ENCODE measurements around the gene CCL13. TPM values are rescaled to one million over a fixed set of nuclear protein-coding genes. Genes with fewer than 3 reads are reported as not detected.

The CCL13 gene
- total RNA-seq, 4 donors from 2014 or later: 3.0 to 4.1 TPM; not detected in 2

GRCh38 chr17:34352191-34352590, 4.1 kb upstream of the CCL13 start:
- no peak overlapping the region for H3K27ac ChIP-seq
- intact Hi-C loops (cut with DNase I; ENCODE audit: low total_unique reads): no loop called here
- no peak for DNase-seq
- H3K4me1 ChIP-seq: no peaks in the 10 kb centered on the region
- no peaks in the 10 kb centered on the region for H3K9me3 ChIP-seq
- H3K27me3 ChIP-seq: no peaks in the 10 kb centered on the region
- H3K4me3 ChIP-seq: no peak overlapping the region
- TF ChIP-seq POLR2A (IDR thresholded peaks at IDR 0.05) (no peak), CTCF (IDR thresholded peaks at IDR 0.05) (no peak)
- H3K36me3 ChIP-seq: no peaks in the 10 kb centered on the region

- no peaks in the 10 kb centered on the region for H3K36me3 ChIP-seq
- H3K27me3 ChIP-seq: no peaks in the 10 kb centered on the region
- H3K9me3 ChIP-seq: no peaks in the 10 kb centered on the region
- H3K27ac ChIP-seq: no peak overlapping the region
- DNase-seq: no peak
- TF ChIP-seq CTCF (IDR thresholded peaks at IDR 0.05) (no peak), POLR2A (IDR thresholded peaks at IDR 0.05) (no peak)
- intact Hi-C loops (cut with DNase I; ENCODE audit: low total_unique reads): no loop called here
- no peak overlapping the region for H3K4me3 ChIP-seq
- H3K4me1 ChIP-seq: no peaks in the 10 kb centered on the region
Observed at GRCh38 chr17:34354637-34355036, 1.6 kb upstream of the CCL13 start.

DNA sequence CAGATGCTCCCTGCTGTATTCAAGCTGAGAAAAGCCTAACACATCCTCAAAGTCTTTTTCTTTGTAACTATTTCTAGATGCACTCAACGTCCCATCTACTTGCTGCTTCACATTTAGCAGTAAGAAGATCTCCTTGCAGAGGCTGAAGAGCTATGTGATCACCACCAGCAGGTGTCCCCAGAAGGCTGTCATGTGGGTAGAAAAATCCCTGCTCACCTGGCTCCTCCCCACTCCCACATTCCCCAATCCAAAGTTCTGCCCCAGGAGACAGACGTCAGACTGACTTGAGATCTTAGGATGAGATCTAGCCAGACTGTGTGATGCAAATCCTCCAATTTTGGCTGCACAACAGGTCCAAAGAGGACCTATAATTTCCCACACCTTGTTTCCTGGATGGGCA, 1.1 kb downstream of the CCL13 start:
- DNase-seq: no peak
- intact Hi-C loops (cut with DNase I; ENCODE audit: low total_unique reads): no loop called here
- no peak overlapping the region for H3K4me3 ChIP-seq

DNA sequence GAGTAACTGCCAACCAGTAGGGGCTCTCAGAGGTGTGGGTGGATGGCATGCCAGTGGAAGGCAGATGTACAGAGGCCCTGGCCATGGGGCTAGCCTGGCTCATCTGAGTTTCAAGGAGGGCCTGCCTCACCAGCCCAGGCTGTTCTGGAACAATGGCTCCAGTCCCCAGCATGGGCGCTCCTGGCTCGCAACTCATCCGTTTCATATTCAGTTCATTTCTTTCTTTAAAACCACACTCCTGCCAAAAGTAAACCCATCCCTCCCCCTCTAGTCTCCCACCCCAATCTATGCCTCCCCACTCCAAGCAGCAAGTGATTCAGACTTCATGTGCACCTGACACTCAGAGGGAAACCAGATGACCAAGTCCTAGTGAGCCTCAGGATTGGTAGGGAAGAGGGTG, 2.4 kb downstream of the CCL13 start:
- no peaks in the 10 kb centered on the region for H3K27me3 ChIP-seq
- intact Hi-C loops (cut with DNase I; ENCODE audit: low total_unique reads): no loop called here
- no peak for TF ChIP-seq POLR2A (IDR thresholded peaks at IDR 0.05)
- no peak for TF ChIP-seq CTCF (IDR thresholded peaks at IDR 0.05)
- H3K4me3 ChIP-seq: no peak overlapping the region
- H3K4me1 ChIP-seq: no peaks in the 10 kb centered on the region
- H3K36me3 ChIP-seq: no peaks in the 10 kb centered on the region
- H3K27ac ChIP-seq: no peak overlapping the region
- no peak for DNase-seq
- H3K9me3 ChIP-seq: no peaks in the 10 kb centered on the region

More for the DNA sequence above, 1.1 kb downstream of the CCL13 start:
- Histone ChIP-seq H3K9me3 (no peaks in the 10 kb centered on the region), H3K4me1 (no peaks in the 10 kb centered on the region), H3K27ac (no peak overlapping the region), H3K27me3 (no peaks in the 10 kb centered on the region), H3K36me3 (no peaks in the 10 kb centered on the region)
- TF ChIP-seq CTCF (IDR thresholded peaks at IDR 0.05) (no peak), POLR2A (IDR thresholded peaks at IDR 0.05) (no peak)

GRCh38 chr17:34360601-34361270, 4.5 kb downstream of the CCL13 start:
- Histone ChIP-seq H3K27ac (no peak overlapping the region), H3K36me3 (no peaks in the 10 kb centered on the region), H3K4me1 (no peaks in the 10 kb centered on the region), H3K9me3 (no peaks in the 10 kb centered on the region), H3K4me3 (no peak overlapping the region), H3K27me3 (no peaks in the 10 kb centered on the region)
- TF ChIP-seq CTCF (IDR thresholded peaks at IDR 0.05) (no peak), POLR2A (IDR thresholded peaks at IDR 0.05) (no peak)
- intact Hi-C loops (cut with DNase I; ENCODE audit: low total_unique reads): loop anchor here (5.0 kb wide), 1 partner anchor 163 kb away; no protein-coding TSS in a partner anchor
- DNase-seq: no peak

Data from uterus (tissue), 4 donors.